ENCODE results near the gene BRD2.

The BRD2 gene

DNA sequence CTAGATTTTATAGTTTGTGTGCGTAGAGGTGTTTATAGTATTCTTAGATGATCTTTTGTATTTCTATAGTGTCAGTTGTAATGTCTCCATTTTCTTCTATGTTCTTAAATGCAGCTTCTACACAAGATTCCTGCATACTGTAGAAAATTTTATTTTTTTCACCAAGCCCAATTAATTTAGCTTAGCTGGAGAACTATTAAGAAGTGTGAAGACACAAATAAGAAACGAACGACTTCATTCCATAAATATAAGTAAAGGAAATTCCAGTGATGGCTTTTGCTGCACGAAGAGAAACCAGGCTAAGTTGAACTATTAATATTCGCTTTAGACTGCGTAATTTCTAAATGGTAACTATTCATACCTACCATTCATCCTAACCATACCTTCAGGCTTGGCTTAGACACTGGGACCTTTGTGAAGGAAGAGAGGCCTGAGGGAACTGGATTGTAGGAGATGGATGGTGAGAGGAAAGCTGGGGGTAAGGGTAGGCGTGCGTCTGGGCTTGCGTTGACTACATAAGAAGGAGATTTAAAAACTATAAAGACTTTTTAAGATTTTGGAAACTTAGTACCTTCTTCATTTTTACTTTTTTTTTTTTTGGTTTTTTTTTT, 25.1 kb downstream of the BRD2 start:
- no peak for DNase-seq (ENCODE audit: low read depth in 2 of 2)

DNA sequence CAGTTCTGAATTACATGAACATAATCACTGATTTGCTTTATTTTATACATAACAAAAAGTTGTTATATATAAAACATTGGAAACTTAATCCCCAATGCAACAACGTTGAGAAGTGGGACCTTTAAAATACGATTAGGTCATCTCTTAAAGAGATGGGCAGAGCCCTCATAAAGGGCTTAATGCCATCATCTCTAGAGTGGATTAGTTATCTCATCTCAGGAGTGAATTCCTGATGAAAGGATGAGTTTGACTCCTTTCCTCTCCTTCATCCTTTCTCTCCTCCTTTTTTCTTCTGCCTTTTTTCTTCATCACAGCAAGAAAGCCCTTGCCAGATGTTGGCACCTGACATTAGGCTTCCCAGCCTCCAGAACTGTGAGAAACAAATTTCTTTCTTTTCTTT, 27.1 kb downstream of the BRD2 start:
- DNase-seq (ENCODE audit: low read depth in 2 of 2): no peak

DNA sequence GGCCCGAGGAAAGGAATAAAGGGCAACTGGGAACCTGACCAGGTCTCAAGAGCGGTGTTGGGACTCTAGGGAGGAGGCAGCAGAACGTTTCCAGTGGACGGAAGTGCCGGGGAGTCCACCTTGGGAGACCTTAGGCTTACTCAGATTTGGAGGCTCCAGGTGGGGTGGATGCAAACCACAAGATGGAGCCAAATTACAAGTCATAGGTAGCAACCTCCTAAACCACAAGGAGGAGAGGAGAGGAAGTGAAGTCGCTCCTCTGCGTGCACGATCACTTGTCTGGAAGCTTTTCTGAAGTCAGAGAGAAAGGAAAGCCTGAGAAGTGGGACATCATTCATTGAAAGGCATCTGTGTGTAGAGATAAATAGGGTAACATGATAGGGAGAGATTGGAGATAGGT, 31.7 kb downstream of the BRD2 start:
- DNase-seq (ENCODE audit: low read depth in 2 of 2): no peak

DNA sequence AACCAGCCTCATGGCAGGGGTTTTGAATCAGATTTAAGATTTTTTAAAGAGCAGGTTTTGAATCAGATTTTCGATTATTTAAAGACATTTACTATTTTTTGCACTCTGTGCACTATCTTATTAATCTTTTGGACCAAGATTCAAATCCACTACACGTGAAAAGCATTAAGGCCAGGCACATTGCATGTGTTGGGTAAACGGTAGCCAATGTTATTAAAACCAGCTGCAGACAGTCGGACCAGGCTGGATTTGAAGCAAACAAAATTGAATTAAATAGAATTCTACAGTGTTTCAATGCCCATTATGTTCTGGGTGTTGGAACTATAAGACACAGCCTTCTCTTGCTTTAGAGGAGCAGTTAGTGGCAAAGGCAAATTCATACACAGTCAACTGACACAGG, 33.3 kb downstream of the BRD2 start:
- DNase-seq (ENCODE audit: low read depth in 2 of 2): no peak

DNA sequence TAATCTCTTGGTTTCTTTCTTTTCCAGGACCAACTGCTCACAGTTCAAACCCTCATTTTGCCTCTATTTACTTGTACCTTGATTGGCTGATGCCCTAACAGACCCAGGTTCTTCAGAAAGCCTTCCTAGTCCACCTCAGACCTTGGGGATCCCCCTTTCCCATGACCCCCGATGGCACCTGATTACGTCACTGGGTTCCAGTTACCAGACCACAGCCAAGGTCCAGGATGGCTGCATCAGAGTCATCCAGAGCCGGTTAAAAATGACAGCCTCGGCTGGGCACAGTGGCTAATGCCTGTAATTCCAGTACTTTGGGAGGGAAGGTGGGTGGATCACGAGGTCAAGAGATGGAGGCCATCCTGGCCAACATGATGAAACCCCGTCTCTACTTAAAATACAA, 36.5 kb downstream of the BRD2 start:
- no peak for DNase-seq (ENCODE audit: low read depth in 2 of 2)

DNA sequence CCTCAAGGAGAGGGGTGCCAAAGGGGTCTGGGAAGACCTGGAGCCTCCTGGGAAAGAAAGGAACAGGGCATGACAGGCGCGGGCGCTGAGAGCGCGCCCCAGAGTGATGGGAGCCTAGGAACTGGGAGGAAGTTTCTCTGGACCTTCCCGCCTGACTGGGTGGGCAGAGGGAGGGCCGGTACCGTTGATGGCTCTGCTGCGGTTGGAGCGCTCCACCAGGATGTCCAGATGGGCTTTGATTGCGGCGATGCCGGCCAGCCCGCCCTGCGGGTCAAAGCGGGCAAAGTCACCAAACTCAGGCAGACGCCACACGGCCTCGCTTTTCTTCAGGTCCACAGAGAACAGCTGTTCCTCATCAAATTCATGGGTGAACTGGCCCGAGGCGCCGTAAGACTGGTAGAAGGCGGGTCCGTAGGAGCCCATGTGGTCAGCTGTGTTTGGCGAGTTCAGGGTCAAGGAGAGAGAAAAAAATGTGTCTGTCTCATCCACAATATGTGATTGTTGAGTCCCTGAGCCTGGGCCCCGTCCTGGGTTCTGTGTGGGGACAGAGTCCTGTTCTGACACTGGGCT, 39.5 kb downstream of the BRD2 start:
- no peak for DNase-seq (ENCODE audit: low read depth in 2 of 2)

DNA sequence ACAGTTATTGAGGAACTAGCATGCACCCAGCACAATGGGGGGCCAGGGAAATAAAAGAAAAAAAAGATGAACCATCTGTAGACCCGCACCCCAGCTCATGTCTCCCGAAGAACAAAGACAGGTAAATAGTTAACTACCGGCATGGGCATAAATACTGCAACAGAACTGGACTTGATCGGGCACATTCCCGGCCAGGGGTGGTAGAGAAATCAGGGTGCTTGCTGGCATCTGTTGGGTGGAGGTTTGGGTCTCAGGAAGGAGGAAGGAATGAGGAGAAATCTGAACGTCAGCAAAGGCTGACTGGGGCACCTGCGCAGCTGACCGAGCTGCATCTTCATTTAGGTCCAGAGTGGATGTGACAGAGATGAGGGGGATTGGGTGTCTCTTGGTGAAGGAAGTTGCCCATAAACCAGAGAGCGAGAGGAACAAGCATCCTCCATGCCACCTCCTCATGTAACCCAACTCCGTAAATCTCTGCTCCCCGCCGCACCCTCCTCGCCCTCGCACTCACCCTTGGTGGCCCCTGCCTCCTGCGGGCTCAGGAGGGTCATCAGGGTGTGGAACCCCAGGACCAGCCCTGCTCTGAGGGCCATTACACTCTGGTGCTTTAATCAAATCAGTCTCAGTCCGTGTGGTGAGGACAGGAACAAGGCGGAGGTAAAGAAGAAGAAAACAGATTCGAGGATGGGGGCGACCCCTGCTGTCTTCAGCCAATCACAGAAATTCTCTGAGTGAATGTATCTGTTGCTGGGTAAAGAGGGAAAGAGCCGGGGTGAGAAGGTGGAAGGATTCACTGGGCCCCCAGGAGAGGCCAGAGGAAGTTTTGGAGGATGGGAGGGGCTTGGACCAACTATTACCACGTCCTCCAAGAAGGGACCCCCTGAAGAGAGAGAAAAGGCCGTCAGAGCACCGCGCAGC, 40.8 kb downstream of the BRD2 start, which contains the start of gene HLA-DOA:
TSS of gene HLA-DOA (minus strand) at position 648 of the 918 bp plus-strand sequence.
- DNase-seq (ENCODE audit: low read depth in 2 of 2): no peak

DNA sequence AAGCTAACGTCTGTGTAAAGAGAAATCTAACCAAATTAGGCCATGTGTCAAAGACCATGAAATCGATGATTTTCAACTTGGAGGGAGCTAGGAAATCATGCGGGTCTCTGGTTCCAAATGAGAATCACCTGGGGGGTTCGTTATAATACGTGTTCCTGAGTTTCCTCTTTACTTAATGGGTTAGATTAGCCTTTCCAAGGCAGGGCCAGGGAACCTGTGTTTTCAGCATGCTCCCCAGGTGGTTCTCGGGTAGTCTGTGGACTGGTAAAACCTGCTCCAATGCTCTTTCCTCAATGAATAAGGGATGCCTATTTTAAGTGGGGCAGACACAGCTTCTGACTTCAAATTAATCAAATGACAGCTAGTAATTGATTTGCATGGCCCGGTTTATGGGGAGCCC, 42.0 kb downstream of the BRD2 start:
- DNase-seq (ENCODE audit: low read depth in 2 of 2): no peak

DNA sequence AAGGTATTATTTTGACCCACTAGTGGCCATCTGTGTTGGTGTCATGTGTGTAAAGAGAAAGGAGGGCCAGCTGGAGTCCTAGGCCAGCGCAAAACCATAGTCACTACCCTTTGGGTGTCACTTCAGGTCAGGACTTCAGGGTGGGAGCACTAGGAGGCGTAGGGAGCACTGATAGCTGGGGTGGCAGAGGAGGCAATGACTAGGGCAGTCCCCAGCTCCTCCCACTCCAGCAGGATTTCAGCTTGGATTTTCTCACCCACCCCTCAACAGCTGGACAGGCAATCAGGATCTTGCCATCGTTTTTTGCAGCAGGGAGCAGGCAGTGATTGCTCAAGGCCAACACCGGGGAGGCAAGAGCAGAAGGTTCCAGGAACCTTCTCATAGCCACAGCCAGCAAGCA, 45.2 kb downstream of the BRD2 start:
- no peak for DNase-seq (ENCODE audit: low read depth in 2 of 2)

DNA sequence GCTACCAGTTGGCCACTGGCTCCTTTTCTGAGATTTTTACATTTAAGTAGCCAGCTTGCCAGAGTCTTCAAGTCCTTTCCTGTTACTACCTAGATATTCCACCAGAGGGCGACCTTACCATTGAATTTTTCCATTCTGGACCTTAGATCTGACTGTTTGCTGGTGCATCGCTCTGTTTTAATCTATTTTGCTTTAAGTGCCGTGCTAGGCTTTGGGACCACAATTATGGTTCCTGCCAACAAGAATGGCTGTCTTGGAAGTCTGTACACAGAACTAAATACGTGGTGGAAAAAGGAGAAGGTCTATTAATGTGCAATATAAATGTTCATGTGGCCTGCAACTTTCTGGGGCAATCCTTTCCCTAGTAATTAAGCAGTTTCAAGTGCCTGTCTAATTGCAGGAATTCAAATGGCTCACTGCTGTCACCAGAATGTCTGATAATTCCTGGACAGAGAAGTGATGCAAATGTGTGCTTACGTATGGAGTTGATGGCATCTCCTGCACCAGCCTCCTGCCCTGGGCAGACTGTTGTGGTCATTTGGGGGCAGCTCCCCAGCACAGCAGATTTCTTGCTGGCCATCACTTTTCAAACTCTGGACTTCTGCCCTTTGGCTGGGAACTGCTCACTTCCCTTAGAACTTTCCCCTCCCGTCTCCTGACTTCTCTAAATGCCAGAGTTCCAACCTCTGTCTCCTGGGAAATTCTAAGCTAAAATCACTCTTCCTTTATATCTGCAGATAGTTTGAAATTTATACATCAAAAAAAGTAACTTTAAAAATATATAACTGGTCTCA, 46.6 kb downstream of the BRD2 start:
- DNase-seq (ENCODE audit: low read depth in 2 of 2): no peak

DNA sequence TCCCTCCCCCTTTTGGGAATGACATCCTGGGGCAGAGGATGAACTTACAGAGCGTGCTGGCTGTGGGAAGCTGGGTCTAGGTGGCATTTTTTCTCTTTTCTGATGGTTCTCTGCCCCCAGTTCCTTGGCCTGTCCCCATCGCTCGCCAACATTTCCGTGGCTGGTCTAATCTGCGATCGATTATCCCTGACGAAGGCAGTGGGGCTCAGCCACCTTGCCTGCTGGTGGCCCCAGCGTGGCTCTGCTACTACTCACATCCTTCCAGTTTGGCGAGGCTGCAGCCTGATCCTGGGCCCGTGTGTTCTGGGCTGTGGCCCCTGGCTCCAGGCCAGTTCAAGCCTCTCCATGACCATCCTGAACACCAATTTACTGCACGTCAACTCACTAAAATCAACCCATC, 47.4 kb downstream of the BRD2 start:
- no peak for DNase-seq (ENCODE audit: low read depth in 2 of 2)

DNA sequence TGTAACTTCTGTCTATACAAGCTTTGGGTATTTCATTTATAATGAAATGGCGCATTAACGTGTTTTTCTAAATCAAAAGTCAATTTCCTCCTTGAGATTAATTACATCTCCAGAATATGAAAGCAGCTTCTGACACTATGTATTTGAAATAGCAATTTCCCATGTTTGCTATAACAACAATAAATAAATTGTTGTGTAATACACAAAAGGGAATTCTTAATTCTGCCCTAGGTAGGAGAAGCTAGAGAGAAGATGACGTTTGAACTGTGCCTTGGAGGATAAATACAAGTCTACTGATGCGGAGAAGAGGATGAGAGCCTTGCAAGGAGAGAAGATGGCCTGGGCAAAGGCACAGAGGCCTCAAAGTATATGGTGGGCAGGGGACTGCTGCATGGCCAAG, 48.6 kb downstream of the BRD2 start:
- DNase-seq (ENCODE audit: low read depth in 2 of 2): no peak

DNA sequence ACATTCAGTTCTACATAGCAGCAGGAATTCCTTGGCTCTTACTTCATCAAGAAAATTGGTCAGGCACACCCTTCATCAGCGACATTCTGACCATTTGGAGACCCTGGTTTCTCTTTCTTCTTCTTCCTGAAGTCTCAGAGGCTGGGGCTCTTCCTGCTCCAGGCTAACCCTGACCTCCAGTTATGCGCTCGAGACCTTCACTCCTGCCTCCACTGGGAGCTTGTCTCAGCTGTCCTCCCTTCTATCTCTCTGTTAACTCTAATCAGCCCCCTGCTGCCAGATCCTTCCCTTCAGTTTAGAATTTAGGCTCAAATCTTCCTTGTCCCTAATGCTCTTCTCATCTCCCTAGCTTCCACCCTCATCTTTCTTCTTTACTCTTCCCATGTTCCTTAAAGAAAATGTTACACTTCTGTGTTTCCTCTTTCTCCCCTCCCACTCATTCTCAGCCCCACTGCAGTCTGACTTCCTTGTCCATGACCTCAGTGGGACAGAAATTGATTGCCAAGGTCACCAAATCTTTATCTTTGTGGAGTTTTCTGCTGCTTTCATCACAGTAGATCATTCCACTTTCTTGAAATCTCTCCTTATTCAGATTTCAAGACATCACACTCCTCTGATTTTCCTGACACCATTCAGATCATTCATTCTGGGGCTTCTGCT, 49.4 kb downstream of the BRD2 start:
- DNase-seq (ENCODE audit: low read depth in 2 of 2): no peak

DNA sequence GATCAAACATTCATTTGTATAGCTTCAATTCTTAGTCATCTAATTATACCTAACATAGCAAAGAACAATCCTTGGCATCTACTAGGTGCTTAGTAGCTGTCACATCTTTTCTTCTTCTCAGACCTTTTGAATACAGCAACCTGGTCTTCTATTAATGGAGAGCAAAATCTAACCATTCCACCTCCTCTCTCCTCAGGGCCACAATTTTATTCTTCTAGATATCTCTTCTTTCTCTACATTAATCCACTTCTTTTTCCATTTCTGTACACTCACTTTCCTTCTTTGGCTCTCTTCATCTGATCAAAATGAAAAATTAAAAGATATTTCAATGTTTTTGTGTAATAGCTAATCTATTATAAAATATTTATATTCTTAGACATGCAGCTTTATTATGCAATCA, 50.0 kb downstream of the BRD2 start:
- DNase-seq (ENCODE audit: low read depth in 2 of 2): no peak

DNA sequence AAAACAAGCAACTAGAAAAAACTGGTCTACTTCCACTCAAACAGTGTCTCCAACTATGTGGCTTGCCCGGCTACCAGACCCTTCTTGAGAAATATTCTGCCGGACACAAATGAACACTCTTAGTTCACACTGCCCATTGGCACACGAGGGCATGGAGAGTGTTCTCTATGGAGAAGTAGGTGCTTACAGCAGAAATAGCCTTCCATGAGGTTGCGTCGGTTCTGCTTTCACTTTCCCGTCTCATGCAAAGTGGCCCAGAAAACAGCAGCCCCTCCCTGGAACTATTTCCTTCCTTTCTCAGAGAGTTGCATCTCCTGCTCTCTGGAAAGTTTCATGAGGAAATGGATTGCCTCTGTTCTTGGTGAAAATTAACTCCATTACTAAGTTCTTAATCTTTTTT, 50.5 kb downstream of the BRD2 start:
- DNase-seq (ENCODE audit: low read depth in 2 of 2): no peak

DNA sequence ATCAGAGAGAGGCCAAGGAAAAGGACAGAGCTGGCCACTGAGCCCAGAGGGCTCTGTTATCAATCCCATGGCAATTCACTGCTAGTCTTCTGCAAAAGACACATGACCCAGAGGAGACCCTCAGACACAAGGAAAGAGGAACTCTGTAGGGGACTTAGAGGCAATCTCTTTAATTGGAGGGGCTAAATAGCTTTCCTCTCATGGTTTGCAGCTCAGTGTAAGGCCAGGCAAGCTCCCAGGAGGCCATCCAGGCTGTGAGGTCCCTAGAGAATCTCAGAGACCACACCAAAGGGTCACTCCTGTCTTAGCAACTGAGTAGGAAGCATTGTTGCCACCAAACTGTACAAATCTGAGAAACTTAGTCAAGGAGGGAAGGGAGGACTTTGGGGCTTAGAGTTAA, 51.0 kb downstream of the BRD2 start:
- no peak for DNase-seq (ENCODE audit: low read depth in 2 of 2)

DNA sequence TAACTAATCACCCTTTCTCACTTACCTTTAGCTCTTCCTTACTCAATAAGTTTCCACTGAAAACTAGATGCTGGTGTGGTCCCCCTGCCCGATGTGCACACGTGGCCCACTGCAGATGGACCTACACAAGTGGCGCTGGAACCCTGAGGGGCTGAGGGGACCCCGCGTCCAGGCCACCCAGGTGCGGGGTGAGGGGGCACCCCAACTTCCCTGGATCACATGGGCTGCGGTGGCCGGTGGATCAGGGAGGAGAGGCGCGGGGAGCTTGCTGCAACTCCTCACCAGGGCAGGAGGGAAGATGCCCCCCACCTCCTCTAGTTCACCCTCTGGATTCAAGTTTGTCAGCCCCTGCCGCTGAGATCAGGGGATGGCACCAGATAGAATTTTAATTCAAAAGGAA, 53.5 kb downstream of the BRD2 start:
- no peak for DNase-seq (ENCODE audit: low read depth in 2 of 2)

DNA sequence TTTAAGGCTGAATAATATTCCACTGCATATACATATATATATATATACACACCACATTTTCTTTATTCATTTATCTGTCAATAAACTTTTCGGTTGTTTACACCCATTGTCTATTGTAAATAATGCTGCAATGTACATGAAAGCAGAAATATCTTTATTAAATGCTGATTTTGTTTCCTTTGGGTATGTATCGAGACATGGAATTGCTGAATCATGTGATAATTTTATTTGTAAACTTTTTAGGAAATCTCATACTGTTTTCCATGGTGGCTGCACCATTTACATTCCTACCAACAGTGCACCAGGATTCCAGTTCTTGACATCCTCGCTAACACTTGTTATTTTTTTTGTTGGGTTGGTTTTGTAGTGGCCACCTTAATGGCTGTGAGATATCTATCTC, 55.1 kb downstream of the BRD2 start:
- no peak for DNase-seq (ENCODE audit: low read depth in 2 of 2)

DNA sequence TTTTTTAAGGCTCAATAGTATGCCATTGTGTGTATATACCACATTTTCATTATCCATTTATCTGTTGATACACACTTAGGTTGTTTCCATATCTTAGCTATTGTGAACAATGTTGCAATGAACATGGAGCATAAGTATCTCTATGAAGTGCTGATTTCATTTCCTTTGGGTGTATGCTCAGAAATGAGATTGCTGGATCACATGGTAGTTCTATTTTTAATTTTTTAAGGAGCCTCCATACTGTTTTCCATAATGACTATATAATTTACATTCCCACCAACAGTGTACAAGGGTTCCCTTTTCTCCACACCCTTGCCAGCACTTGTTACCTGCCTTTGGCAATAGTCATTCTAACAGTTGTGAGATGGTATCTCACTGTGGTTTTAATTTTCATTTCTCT, 56.1 kb downstream of the BRD2 start:
- no peak for DNase-seq (ENCODE audit: low read depth in 2 of 2)

DNA sequence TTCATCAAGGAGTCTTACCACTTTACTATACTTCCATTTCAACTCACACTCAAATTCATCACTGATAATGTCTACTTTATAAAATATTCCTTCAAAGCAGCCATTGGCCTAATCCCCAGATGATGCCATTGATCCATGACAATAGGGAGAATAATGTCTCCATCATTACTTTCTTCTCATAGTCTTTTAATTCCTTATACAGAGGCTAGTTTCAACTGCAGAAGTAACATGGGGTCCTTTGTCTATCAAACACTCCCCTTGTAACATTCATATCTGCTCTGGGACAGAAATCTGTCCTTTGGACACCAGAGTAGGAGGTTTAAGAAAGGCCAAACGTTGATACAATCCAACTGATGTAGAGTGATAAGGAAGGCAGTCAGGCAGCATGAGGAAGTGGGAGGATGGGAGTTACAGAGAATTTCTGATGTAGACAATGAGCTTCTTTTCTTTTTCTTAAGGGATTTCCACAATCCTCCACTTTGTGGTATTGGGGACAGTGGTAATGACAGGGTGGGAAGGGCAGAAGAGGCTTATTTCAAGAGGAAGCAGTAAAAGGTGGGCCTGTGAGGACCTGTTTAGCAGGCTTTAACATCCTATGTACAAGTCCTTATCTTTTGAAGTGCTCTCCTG, 59.9 kb downstream of the BRD2 start:
- no peak for DNase-seq (ENCODE audit: low read depth in 2 of 2)

Measured in stimulated activated CD4-positive, alpha-beta T cell treated with anti-CD3 and anti-CD28 coated beads, Interleukin-12 subunit alpha, Interleukin-12 subunit beta, amount 100 ng/mL, for 24 hours (primary cell).